Fibroblast of gingiva (primary cell): ENCODE results near the gene CUX1.

Experiments used
- DNase-seq: peaks from one replicate; pipeline ENCODE4 v3.0.0-alpha.2; 2011; ENCODE audit warnings: low read depth

CUX1 gene, protein sequence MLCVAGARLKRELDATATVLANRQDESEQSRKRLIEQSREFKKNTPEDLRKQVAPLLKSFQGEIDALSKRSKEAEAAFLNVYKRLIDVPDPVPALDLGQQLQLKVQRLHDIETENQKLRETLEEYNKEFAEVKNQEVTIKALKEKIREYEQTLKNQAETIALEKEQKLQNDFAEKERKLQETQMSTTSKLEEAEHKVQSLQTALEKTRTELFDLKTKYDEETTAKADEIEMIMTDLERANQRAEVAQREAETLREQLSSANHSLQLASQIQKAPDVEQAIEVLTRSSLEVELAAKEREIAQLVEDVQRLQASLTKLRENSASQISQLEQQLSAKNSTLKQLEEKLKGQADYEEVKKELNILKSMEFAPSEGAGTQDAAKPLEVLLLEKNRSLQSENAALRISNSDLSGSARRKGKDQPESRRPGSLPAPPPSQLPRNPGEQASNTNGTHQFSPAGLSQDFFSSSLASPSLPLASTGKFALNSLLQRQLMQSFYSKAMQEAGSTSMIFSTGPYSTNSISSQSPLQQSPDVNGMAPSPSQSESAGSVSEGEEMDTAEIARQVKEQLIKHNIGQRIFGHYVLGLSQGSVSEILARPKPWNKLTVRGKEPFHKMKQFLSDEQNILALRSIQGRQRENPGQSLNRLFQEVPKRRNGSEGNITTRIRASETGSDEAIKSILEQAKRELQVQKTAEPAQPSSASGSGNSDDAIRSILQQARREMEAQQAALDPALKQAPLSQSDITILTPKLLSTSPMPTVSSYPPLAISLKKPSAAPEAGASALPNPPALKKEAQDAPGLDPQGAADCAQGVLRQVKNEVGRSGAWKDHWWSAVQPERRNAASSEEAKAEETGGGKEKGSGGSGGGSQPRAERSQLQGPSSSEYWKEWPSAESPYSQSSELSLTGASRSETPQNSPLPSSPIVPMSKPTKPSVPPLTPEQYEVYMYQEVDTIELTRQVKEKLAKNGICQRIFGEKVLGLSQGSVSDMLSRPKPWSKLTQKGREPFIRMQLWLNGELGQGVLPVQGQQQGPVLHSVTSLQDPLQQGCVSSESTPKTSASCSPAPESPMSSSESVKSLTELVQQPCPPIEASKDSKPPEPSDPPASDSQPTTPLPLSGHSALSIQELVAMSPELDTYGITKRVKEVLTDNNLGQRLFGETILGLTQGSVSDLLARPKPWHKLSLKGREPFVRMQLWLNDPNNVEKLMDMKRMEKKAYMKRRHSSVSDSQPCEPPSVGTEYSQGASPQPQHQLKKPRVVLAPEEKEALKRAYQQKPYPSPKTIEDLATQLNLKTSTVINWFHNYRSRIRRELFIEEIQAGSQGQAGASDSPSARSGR (N-terminal part only)

GRCh38 chr7:101817471-101818286 lies at the start of gene CUX1:
Gene CUX1 (plus strand): TSS chr7:101817626. CDS start chr7:101817640, 14 bp downstream.
- peak; percentile 32 for DNase-seq

GRCh38 chr7:101768280-101768679 lies 49.1 kb upstream of the CUX1 start:
- no peak for DNase-seq

DNA sequence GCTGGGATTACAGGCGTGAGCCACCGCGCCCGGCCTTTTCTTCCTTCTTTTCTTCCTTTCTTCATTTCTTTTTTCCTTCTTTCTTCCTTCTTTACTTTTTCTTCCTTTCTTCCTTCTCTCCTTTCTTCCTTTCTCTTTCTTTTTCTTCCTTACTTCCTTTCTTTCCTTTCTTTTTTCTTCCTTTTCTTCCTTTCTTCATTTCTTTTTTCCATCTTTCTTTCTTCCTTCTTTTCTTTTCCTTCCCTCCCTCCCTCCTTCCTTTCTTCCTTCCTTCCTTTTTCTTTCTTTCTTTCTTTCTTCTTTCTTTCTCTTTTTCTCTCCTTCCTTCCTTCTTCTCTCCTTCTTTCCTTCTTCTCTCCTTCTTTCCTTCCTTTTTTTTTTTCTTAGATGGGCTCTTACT lies 47.0 kb upstream of the CUX1 start:
- no peak for DNase-seq

DNA sequence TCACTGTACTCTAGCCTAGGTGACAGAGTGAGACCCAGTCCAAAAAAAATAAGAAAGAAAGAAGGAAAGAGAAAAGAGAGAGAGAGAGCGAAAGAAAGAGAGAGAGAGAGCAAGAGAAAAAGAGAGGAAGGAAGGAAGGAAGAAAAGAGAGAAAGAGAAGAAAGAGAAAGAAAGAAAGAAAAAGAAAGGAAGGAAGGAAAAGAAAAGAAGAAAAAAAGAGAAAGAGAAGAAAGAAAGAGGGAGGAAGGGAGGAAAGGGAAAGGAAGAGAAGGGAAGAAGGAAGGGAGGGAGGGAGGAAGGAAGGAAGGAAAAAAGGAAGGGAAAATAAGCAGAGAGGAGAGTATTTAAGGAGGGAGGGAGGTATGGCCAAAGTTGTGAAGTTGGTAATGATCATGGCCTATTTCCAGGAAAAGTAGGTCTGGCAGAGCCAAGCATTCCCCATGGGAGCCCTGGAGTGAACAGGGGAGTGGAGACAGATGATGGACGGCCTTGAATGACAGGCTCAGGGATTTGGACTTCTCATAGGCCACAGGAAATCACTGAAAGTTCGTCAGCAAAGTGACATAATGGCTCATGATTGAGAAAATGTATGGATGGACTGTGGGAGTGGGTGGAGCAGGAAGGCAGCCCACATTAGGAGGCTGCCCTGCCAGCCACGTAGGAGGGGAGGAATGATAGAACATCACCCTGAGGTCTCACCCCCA lies 44.8 kb upstream of the CUX1 start:
- DNase-seq = no peak

DNA sequence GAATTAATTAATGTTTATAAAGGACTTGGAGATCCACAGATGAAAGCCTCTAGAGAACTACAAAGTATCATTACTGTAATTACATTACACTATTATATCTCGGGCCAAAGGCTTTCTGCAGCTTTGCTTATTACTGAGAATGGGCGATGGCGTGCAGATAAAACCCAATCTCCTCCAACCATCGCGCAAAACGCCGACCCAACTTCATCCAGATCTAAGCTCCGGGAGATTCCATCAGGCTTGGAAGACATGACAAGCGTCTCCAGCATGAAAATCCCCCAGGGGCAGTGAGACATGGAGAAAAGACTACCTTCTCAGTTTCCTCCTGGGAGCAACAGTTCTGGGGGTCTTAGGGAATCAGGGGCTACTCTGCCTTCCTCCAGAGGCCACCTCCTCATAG lies 42.2 kb upstream of the CUX1 start:
- no peak for DNase-seq

- DNase-seq = no peak
Measured at GRCh38 chr7:101778026-101778580, 39.3 kb upstream of the CUX1 start.

GRCh38 chr7:101779267-101779666 lies 38.2 kb upstream of the CUX1 start:
- DNase-seq = no peak

DNA sequence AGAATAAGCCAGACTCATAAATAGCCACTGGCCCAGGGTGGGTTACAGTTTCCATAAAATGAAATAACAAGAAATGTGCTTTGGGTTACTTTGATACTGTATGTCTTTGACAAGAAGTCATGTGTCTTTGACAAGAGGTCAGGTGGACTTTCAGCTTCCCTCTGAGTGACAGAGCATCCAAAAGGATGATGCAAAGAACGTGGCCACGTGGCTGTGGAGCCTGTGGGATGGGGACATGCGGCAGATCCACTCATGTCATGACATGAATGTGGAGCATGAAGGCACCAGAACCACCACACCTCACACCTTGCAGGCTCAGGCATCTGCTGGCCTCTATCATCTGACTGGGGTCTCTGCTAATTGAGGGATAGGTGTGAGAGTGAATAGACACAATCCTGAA lies 37.1 kb upstream of the CUX1 start:
- DNase-seq = no peak

DNA sequence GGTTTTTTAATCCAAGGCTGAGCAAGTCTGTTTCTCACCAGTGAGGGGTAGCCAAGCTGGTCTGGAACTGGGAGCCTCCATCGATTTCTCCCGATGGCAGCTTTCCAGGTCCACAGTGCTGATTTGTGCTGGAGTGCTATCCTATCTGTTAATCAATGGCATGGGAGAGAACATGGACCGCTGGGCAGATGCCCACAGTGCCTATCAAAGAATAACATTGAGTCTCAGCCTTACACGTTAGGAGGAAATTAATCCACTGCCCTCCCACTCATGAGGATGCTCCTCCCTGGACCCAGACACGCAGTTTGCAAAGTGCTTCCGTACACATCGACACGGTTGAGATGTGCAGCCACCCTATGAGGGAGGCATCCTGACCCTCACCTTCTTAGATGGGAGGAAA lies 36.0 kb upstream of the CUX1 start:
- DNase-seq = no peak

DNA sequence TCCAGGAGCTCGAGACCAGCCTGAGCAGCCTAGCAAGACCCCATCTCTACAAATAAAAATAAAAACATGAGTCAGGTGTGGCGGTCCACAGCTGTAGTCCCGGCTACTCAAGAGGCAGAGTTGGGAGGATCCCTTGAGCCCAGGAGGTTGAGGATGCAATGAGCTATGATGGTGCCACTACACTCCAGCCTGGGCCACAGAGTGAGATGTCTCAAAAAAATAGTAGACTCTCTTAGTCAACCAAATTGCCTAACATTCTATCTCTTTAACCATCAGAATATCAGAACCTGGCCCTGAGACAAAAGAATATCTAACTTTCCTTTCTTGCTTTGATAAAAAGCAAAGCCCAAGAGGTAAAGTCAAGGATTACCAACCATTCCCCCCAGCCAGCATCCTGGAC lies 35.0 kb upstream of the CUX1 start:
- DNase-seq = no peak

DNA sequence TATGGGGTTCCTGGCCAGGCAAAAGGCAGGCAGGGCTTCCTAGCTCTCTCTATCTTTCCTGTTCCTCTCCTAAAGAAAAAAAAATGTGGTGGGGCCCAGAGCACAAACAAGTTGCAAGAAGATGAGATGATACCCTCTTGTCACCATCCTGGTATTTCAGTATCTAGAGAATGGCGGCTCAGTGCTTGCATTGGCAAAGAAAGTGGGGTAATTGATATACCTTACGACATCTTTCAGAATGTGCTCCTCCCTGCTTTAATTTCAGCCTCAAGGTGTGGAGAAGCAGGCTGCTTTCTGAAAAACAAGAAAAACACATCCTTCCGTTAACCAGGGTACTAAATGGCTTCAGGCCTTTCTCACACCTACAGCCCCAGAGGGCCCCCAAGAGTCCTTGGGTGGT lies 34.5 kb upstream of the CUX1 start:
- DNase-seq = no peak

- no peak for DNase-seq
Measured at GRCh38 chr7:101783381-101784181, 33.8 kb upstream of the CUX1 start.

- DNase-seq = peak; percentile 34
Measured at GRCh38 chr7:101784292-101785127, 32.9 kb upstream of the CUX1 start.

DNA sequence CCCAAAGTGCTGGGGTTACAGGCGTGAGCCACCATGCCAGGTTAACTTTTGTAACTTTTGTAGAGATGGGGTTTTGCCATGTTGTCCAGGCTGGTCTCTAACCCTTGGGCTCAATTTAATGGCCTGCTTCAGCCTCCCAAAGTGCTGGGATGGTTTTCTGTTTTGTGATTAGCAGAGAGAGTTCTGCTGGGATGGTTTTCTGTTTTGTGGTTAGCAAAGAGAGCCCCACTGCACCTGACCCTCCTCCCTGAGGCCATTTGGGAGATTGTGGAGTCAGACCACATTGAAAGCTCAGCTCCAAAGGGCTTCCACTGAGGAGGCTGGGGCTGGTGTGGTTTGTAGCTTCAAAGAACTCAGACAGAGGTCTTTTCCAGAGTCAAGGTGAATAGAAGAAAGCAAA lies 29.6 kb upstream of the CUX1 start:
- DNase-seq = no peak

GRCh38 chr7:101788517-101788916 lies 28.9 kb upstream of the CUX1 start:
- DNase-seq = no peak

DNA sequence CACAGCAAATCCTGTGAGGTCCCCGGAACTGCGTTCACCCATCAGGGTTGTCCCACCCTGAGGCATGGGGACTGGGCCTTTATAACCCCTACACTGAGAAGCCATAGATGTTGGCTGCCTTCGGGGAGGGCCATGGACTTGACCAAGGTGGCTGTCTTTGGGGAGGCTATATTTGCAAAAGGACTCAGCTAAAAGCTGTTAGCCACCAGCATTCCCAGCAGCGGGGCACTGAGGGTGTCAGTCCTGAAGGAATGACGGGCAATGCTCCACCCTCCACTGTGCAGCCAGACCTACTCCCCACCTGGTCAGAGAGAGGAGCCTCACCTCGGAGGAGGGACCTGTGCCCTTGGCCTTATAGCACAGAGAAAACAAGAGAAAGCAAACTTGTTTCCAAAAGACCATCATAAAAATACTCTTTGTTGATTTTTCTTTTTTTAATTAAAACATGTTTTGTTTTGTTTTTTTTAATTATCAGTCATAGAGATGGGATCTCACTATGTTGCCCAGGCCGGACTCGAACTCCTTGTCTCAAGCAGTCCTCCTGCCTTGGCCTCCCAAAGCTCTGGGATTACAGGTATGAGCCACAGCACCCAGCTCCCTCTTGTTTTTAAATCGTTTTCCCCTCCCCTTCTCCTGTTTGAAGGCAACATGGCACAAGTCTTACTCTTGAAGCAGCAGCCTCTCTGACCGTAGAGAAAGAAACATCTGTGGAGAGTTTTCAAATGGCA lies 26.7 kb upstream of the CUX1 start:
- DNase-seq = no peak

DNA sequence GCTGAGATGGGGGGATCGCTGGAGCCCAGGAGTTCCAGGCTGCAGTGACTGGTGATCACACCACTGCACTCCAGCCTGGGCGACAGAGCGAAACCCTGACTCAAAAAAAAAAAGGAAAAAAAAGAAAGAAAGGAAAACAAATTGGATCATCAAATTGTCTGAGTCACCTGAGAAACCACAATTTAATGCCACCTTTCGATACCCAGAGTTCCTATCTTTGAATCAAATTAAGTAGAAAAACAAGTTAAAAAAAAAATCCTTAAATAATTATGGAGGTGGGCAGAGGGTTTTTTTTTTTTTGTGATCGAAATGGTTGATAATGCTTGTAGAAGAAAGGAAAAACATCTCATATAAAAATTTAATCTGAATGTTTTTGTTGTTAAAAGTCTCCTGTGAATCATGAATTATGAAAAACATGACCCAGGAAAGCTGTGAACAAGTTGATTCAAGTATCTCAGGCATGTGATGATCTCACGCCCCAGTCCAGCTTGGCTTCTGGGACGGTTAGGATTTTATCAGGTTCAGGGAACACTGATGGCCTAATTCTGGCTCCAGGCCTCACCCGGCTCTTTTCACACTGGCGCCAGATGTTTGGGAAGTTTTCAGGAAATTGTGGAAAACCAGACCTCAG lies 25.3 kb upstream of the CUX1 start:
- no peak for DNase-seq
